ENCODE data around the gene DPYSL5. TPM values are rescaled to one million over a fixed set of nuclear protein-coding genes. Genes with fewer than 3 reads are reported as not detected.
A peak's percentile ranks its signal among the peaks of the same experiment; 100 is the strongest.

The DPYSL5 gene
- total and polyA plus RNA-seq, 7 experiments from 2014 or later: not detected

DNA sequence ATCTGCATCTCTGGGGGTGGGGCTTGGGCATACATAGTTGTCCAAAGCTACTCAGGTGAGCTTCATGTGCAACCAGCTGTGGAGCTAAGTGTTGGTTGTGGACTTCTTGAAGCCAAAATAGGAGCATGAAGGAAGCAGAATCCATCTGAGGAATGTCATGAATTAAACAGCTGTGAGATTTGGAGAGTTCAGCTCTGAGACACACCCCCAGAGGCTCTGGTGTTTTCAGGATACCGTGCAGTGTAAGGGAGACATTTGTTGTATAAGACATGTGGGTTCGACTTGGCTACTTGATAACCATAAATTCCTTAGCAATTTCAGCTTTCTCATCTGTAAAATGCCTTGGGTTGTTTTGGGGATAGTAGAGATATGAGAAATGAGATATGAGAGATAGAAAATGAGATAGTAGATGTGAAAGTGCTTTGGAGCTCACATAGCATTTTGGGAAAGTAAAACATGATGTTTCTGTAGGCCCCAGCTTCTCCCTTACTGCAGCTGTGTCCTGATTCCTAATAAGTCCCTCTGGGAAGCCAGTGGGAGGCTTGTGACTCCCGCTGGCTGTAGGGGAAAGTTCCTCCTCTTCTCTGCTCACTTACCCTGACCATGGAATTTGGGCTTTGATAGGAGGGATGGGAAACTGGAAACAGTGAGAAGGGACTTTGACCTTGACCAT, 50.0 kb downstream of the DPYSL5 start:
- Histone ChIP-seq H3K27ac (ENCODE audit: low read depth, low read length) (no peak overlapping the region), H3K4me1 (ENCODE audit: control insufficient read depth in 2 of 2, insufficient read depth in 2 of 2, low read length in 2 of 2) (no peaks in the 10 kb centered on the region), H3K36me3 (ENCODE audit: control insufficient read depth in 2 of 3, insufficient read depth in 3 of 3, low read length in 3 of 3) (no peaks in the 10 kb centered on the region), H3K4me3 (ENCODE audit: low read length) (no peak overlapping the region), H3K9me3 (ENCODE audit: control insufficient read depth in 2 of 3, low read length in 3 of 3) (no peaks in the 10 kb centered on the region), H3K27me3 (ENCODE audit: control insufficient read depth in 2 of 2, insufficient read depth in 2 of 2, low read length in 2 of 2) (no peaks in the 10 kb centered on the region)
- Mint-ChIP-seq H3K9me3 (peaks cover 0 to 4% (median 0%) of the 10 kb centered on the region in 11 donors), H3K4me1 (no peaks in the 10 kb centered on the region), H3K36me3 (no peaks in the 10 kb centered on the region), H3K27ac (no peak overlapping the region), H3K4me3 (no peak overlapping the region), H3K27me3 (peaks cover 0 to 29% (median 6%) of the 10 kb centered on the region in 5 donors)
- ChIA-PET CTCF (interaction anchor here (0.8 kb wide), 1 partner anchor 260 kb away, joined by 3 read pairs; no protein-coding TSS in a partner anchor), POLR2A (no interaction called here)
- DNase-seq: no peak
- intact Hi-C loops (cut with micrococcal nuclease): no loop called here
- ATAC-seq: no peak

DNA sequence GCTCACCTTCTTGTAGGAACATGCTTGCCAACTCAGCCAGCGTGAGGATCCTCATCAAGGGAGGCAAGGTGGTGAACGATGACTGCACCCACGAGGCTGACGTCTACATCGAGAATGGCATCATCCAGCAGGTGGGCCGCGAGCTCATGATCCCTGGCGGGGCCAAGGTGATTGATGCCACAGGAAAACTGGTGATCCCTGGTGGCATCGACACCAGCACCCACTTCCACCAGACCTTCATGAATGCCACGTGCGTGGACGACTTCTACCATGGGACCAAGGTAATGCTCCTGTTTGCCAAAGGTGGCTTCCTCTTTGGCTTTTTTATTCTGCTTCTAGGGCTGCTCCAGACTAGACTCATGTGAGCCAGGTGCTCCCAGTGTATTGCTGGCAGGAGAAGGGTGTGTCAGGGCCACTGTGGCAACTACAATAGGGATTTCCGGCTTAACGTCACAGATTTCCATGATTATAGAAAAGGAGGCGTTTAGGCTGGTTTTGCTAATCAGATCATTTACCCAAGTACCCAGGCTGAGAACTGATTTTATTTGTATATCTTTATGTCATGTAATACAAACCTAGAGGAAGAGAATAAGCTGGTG, 50.6 kb downstream of the DPYSL5 start:
- Mint-ChIP-seq H3K9me3 (peaks cover 0 to 4% (median 0%) of the 10 kb centered on the region in 11 donors), H3K27me3 (peaks cover 0 to 29% (median 6%) of the 10 kb centered on the region in 5 donors), H3K36me3 (no peaks in the 10 kb centered on the region), H3K27ac (no peak overlapping the region), H3K4me1 (no peaks in the 10 kb centered on the region), H3K4me3 (no peak overlapping the region)
- Histone ChIP-seq H3K27ac (ENCODE audit: low read depth, low read length) (no peak overlapping the region), H3K36me3 (ENCODE audit: control insufficient read depth in 2 of 3, insufficient read depth in 3 of 3, low read length in 3 of 3) (no peaks in the 10 kb centered on the region), H3K4me1 (ENCODE audit: control insufficient read depth in 2 of 2, insufficient read depth in 2 of 2, low read length in 2 of 2) (no peaks in the 10 kb centered on the region), H3K27me3 (ENCODE audit: control insufficient read depth in 2 of 2, insufficient read depth in 2 of 2, low read length in 2 of 2) (no peaks in the 10 kb centered on the region), H3K4me3 (ENCODE audit: low read length) (no peak overlapping the region), H3K9me3 (ENCODE audit: control insufficient read depth in 2 of 3, low read length in 3 of 3) (no peaks in the 10 kb centered on the region)
- ATAC-seq (no peak), DNase-seq (no peak)
- intact Hi-C loops (cut with micrococcal nuclease): no loop called here
- POLR2A ChIA-PET: no interaction called here
- CTCF ChIA-PET: interaction anchor here (0.8 kb wide), 1 partner anchor 261 kb away, joined by 3 read pairs; no protein-coding TSS in a partner anchor

DNA sequence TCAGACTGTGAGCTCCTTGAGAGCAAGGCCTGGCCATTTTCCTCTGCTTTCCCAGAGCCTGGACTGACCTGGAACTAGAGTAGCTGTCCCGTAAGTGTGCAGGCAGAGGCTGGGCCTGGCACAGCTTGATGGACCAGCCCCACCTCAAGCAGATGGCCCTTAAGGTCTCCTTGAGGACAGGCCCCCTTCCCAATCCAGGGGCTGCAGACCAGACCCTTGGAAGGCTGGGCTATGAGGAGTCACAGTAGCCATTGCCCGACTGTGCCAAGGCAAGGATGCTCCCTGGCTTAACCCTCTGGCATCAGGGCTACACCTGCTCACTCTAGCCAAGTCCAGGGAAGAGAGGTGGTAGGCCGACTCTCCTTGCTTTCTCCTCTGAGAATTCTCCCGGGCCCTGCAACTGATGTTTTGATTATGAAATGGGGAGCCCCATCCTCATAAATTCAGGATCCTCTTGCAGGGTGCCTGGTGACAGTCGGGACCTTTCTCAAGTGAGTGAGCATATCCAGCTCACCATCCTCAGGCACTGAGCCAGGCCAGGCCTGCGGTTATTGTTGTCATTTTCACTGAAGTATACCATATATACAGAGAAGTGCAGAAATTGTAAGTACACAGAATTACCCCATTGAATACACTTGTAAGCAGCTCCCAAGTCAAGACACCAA, 51.7 kb downstream of the DPYSL5 start:
- ATAC-seq: no peak
- no peaks in the 10 kb centered on the region for H3K36me3 Mint-ChIP-seq
- ChIA-PET CTCF (no interaction called here), POLR2A (no interaction called here)
- no peak overlapping the region for H3K27ac Mint-ChIP-seq
- peaks cover 0 to 4% (median 0%) of the 10 kb centered on the region in 11 donors for H3K9me3 Mint-ChIP-seq
- H3K4me1 Mint-ChIP-seq: no peaks in the 10 kb centered on the region
- Histone ChIP-seq H3K9me3 (ENCODE audit: control insufficient read depth in 2 of 3, low read length in 3 of 3) (no peaks in the 10 kb centered on the region), H3K27me3 (ENCODE audit: control insufficient read depth in 2 of 2, insufficient read depth in 2 of 2, low read length in 2 of 2) (no peaks in the 10 kb centered on the region), H3K4me3 (ENCODE audit: low read length) (no peak overlapping the region), H3K36me3 (ENCODE audit: control insufficient read depth in 2 of 3, insufficient read depth in 3 of 3, low read length in 3 of 3) (no peaks in the 10 kb centered on the region), H3K4me1 (ENCODE audit: control insufficient read depth in 2 of 2, insufficient read depth in 2 of 2, low read length in 2 of 2) (no peaks in the 10 kb centered on the region), H3K27ac (ENCODE audit: low read depth, low read length) (no peak overlapping the region)
- no peak overlapping the region for H3K4me3 Mint-ChIP-seq
- intact Hi-C loops (cut with micrococcal nuclease): no loop called here
- peaks cover 0 to 29% (median 6%) of the 10 kb centered on the region in 5 donors for H3K27me3 Mint-ChIP-seq
- DNase-seq: no peak

DNA sequence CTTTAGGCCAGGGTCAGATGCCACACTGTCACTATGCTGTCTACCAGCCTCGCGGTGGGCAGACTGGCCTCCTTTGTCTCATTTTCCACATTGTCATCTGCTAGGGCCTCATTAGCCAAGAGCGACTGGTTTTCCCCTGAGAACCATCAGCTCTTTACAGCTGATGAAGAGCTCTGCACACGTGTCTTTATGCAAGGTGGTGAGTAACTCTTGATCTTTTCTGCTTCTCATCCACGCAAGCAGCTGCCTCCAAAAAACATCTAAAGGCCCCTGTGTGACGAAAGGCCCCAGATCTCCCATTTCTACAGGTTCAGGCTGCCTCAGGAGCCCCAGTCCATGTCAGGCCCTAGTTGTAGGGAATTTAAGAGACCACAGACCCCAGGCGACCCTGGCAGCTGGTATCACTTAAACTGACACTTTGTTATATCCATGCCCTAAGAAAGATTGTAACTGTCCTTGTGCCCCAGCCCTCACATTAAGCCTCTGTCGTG, 52.9 kb downstream of the DPYSL5 start:
- Mint-ChIP-seq H3K4me3 (no peak overlapping the region), H3K27ac (no peak overlapping the region), H3K9me3 (peaks cover 0 to 4% (median 0%) of the 10 kb centered on the region in 11 donors), H3K36me3 (no peaks in the 10 kb centered on the region), H3K4me1 (no peaks in the 10 kb centered on the region), H3K27me3 (peaks cover 0 to 26% (median 6%) of the 10 kb centered on the region in 5 donors)
- DNase-seq (no peak), ATAC-seq (no peak)
- no peaks in the 10 kb centered on the region for H3K9me3 ChIP-seq (ENCODE audit: control insufficient read depth in 2 of 3, low read length in 3 of 3)
- H3K36me3 ChIP-seq (ENCODE audit: control insufficient read depth in 2 of 3, insufficient read depth in 3 of 3, low read length in 3 of 3): no peaks in the 10 kb centered on the region
- ChIA-PET CTCF (no interaction called here), POLR2A (no interaction called here)
- intact Hi-C loops (cut with micrococcal nuclease): no loop called here
- H3K27me3 ChIP-seq (ENCODE audit: control insufficient read depth in 2 of 2, insufficient read depth in 2 of 2, low read length in 2 of 2): no peaks in the 10 kb centered on the region
- H3K27ac ChIP-seq (ENCODE audit: low read depth, low read length): no peak overlapping the region
- no peak overlapping the region for H3K4me3 ChIP-seq (ENCODE audit: low read length)
- H3K4me1 ChIP-seq (ENCODE audit: control insufficient read depth in 2 of 2, insufficient read depth in 2 of 2, low read length in 2 of 2): no peaks in the 10 kb centered on the region

DNA sequence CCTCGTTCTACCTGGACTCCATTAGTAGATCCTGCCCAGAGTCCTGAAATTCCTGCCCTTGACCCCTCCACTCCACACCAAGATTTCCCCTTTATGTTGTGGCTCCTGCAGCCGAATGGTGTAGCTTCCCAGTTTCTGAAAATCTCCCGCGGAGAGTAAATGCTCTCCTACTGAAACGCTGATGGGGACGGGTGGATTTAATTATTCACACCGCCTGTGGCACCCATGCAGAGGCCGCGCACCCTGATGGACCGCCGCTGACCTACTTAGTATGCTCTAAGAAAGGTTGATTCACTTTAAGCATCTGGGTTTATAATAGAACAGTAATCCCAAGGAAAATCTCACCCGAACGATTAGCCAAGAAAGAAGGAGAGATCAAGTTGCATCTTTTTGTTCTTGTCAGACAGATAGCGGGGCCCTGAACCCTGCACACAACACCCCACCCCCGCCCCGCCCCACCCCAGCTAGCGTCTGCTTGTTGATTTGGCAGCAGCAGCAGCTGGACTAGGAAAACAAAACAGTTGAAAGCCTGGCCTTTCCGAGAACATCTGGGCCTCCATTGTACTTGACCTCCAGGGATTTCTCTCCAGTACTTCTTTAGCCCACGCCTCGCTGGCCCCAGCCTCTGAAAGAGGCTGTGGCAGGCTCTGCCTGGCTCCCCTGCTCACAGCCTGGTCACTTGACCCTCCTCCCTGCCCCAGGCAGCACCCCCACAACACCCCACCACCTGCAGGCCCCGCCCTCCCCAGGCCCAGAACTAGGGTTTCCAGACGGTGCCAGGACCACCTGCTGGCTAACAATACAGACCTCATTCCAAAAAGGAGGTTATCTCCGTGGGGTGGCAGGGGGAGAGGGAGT, 53.6 kb downstream of the DPYSL5 start:
- POLR2A ChIA-PET: no interaction called here
- no peaks in the 10 kb centered on the region for H3K4me1 ChIP-seq (ENCODE audit: control insufficient read depth in 2 of 2, insufficient read depth in 2 of 2, low read length in 2 of 2)
- no peaks in the 10 kb centered on the region for H3K9me3 ChIP-seq (ENCODE audit: control insufficient read depth in 2 of 3, low read length in 3 of 3)
- H3K9me3 Mint-ChIP-seq: no peaks in the 10 kb centered on the region
- H3K36me3 Mint-ChIP-seq: no peaks in the 10 kb centered on the region
- H3K27ac Mint-ChIP-seq: peak overlapping the region in 1 of 9 donors; percentile 36
- H3K4me3 Mint-ChIP-seq: no peak overlapping the region
- H3K36me3 ChIP-seq (ENCODE audit: control insufficient read depth in 2 of 3, insufficient read depth in 3 of 3, low read length in 3 of 3): no peaks in the 10 kb centered on the region
- H3K27ac ChIP-seq (ENCODE audit: low read depth, low read length): no peak overlapping the region
- ATAC-seq: no peak
- CTCF ChIA-PET: no interaction called here
- H3K4me3 ChIP-seq (ENCODE audit: low read length): no peak overlapping the region
- DNase-seq: no peak
- no peaks in the 10 kb centered on the region for H3K27me3 ChIP-seq (ENCODE audit: control insufficient read depth in 2 of 2, insufficient read depth in 2 of 2, low read length in 2 of 2)
- intact Hi-C loops (cut with micrococcal nuclease): no loop called here
- peaks cover 0 to 21% (median 6%) of the 10 kb centered on the region in 5 donors for H3K27me3 Mint-ChIP-seq
- no peaks in the 10 kb centered on the region for H3K4me1 Mint-ChIP-seq

DNA sequence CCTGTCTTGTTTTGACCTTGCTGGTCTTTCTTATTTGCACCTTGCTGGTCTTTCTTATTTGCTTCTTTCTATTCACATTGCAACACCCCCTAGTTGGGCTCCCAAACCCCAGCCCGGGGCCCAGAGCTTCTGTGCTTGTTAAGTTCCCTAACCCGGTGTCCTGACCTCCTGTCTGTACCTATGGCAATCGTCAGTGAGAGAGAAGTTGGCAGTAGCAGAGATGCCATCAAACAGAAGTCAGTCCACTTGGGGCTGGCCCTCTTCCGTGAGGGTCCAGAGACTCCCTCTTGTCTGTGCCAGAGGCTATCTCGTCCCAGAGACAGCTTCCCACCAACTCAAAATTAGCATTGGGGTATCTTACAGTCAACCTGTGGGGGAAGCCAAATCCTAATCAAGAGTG, 55.7 kb downstream of the DPYSL5 start:
- POLR2A ChIA-PET: no interaction called here
- Histone ChIP-seq H3K9me3 (ENCODE audit: control insufficient read depth in 2 of 3, low read length in 3 of 3) (no peaks in the 10 kb centered on the region), H3K27me3 (ENCODE audit: control insufficient read depth in 2 of 2, insufficient read depth in 2 of 2, low read length in 2 of 2) (no peaks in the 10 kb centered on the region), H3K36me3 (ENCODE audit: control insufficient read depth in 2 of 3, insufficient read depth in 3 of 3, low read length in 3 of 3) (no peaks in the 10 kb centered on the region), H3K27ac (ENCODE audit: low read depth, low read length) (no peak overlapping the region), H3K4me1 (ENCODE audit: control insufficient read depth in 2 of 2, insufficient read depth in 2 of 2, low read length in 2 of 2) (no peaks in the 10 kb centered on the region), H3K4me3 (ENCODE audit: low read length) (no peak overlapping the region)
- intact Hi-C loops (cut with micrococcal nuclease): no loop called here
- ATAC-seq: no peak
- CTCF ChIA-PET: no interaction called here
- peaks cover 0 to 13% (median 6%) of the 10 kb centered on the region in 5 donors for H3K27me3 Mint-ChIP-seq
- no peak overlapping the region for H3K27ac Mint-ChIP-seq
- DNase-seq: no peak
- no peaks in the 10 kb centered on the region for H3K4me1 Mint-ChIP-seq
- H3K36me3 Mint-ChIP-seq: no peaks in the 10 kb centered on the region
- no peaks in the 10 kb centered on the region for H3K9me3 Mint-ChIP-seq
- H3K4me3 Mint-ChIP-seq: no peak overlapping the region
